Endothelial cell of umbilical vein (primary cell): ENCODE data around the gene ZNF689. TPM values are rescaled to one million over a fixed set of nuclear protein-coding genes. Genes with fewer than 3 reads are reported as not detected.

Source experiments
- BruUV-seq: library from RNA; stranded (reverse); fragments of 400-500 nt; replicated peaks from 2 replicates; lab custom pipeline; 2021; lab: Mats Ljungman, UMichigan
- CTCF ChIA-PET: fragments of 300-600, 350-600 bp; sonication (Branson Sonifier 250); formaldehyde crosslinking; loops from one replicate; lab custom pipeline; 2021; ENCODE audit warnings: antibody characterized with exemption, inconsistent platforms; lab: Charles Lee
- POLR2A ChIA-PET: fragments of 300-600, 350-600 bp; sonication (Branson Sonifier 250); formaldehyde crosslinking; loops from one replicate; lab custom pipeline; 2021; ENCODE audit warnings: antibody characterized with exemption, inconsistent platforms; lab: Charles Lee
- DNase-seq: peaks from one replicate; pipeline ENCODE4 v3.0.0-alpha.2; 2011; ENCODE audit warnings: low read depth, low spot score
- FAIRE-seq: peaks from 2 replicates; lab custom pipeline; 2011; peaks lifted over from hg19 to GRCh38; lab: Jason Lieb, UNC
- H2AFZ ChIP-seq: 2 replicates; pipeline ENCODE4 v1.6.0; 2012; ENCODE audit warnings: low read depth, low read length, control low read depth, inconsistent platforms
- H3K27ac ChIP-seq: 2 replicates; pipeline ENCODE4 v1.5.1; 2011; ENCODE audit warnings: low read depth, mild to moderate bottlenecking, control low read depth, low read length, moderate library complexity; ENCODE audit not compliant: insufficient read depth
- H3K27me3 ChIP-seq, 2 experiments: 2 replicates each; pipeline versions ENCODE4 v1.6.0 to v1.6.1; 2011; ENCODE audit warnings: low read length in 2 of 2, mixed read lengths in 1 of 2; ENCODE audit not compliant: control insufficient read depth in 2 of 2, insufficient read depth in 2 of 2
- H3K36me3 ChIP-seq, 2 experiments: 2 replicates in 1 of 2; 3 replicates in 1 of 2; pipeline ENCODE4 v1.5.1; 2011; ENCODE audit warnings: low read length in 2 of 2, mild to moderate bottlenecking in 1 of 2, moderate library complexity in 1 of 2; ENCODE audit not compliant: control insufficient read depth in 2 of 2, insufficient read depth in 2 of 2; ENCODE audit errors: extremely low read depth in 1 of 2
- H3K4me1 ChIP-seq: 3 replicates; pipeline ENCODE4 v1.5.1; 2011; ENCODE audit warnings: mild to moderate bottlenecking, low read length; ENCODE audit not compliant: control insufficient read depth, insufficient read depth; ENCODE audit errors: extremely low read depth
- H3K4me2 ChIP-seq: 2 replicates; pipeline ENCODE4 v1.6.1; 2011; ENCODE audit warnings: low read length, control low read depth, mixed read lengths; ENCODE audit not compliant: insufficient read depth
- H3K4me3 ChIP-seq, 3 experiments: fragments of 200-600 bp in 1 of 3; sonication (generic), shearing (Covaris generic) in 1 of 3; replicated peaks in 1 of 3; 2 replicates each; pipeline ENCODE4 v1.5.1; 2011 to 2016; ENCODE audit warnings: control low read depth in 3 of 3, low read length in 3 of 3, mild to moderate bottlenecking in 2 of 3, inconsistent platforms in 1 of 3, low read depth in 1 of 3, moderate library complexity in 1 of 3; ENCODE audit not compliant: insufficient read depth in 1 of 3
- H3K79me2 ChIP-seq: 2 replicates; pipeline ENCODE4 v1.6.0; 2012; ENCODE audit warnings: low read length, inconsistent platforms; ENCODE audit not compliant: control insufficient read depth, insufficient read depth
- H3K9ac ChIP-seq: replicated peaks from 2 replicates; pipeline ENCODE3; 2011; ENCODE audit warnings: low read length, control low read depth; ENCODE audit not compliant: insufficient read depth; ENCODE audit errors: extremely low read depth
- H3K9me1 ChIP-seq: replicated peaks from 3 replicates; pipeline ENCODE4 v1.6.0; 2011; ENCODE audit warnings: mild to moderate bottlenecking, low read length; ENCODE audit not compliant: control insufficient read depth, insufficient read depth; ENCODE audit errors: extremely low read depth
- H3K9me3 ChIP-seq: replicated peaks from 2 replicates; pipeline ENCODE4 v1.5.1; 2012; ENCODE audit warnings: low read length, inconsistent platforms; ENCODE audit not compliant: control insufficient read depth, insufficient read depth
- H4K20me1 ChIP-seq: replicated peaks from 2 replicates; pipeline ENCODE3; 2011; ENCODE audit warnings: mild to moderate bottlenecking, low read length; ENCODE audit not compliant: control insufficient read depth, insufficient read depth; ENCODE audit errors: extremely low read depth
- CTCF ChIP-seq, 2 donors: IDR thresholded peaks; 1 replicate in 1 of 2; 2 replicates in 1 of 2; pipeline ENCODE4 v1.5.1; 2011; ENCODE audit warnings: low read length in 2 of 2, mild to moderate bottlenecking in 2 of 2, moderate library complexity in 2 of 2, control low read depth in 1 of 2, inconsistent platforms in 1 of 2, low read depth in 1 of 2; ENCODE audit not compliant: insufficient read depth in 1 of 2; ENCODE audit errors: extremely low read depth in 1 of 2
- EZH2 ChIP-seq: IDR thresholded peaks from 2 replicates; pipeline ENCODE4 v1.6.1; 2012; ENCODE audit warnings: borderline replicate concordance, low read depth, mild to moderate bottlenecking, moderate library complexity, low read length, inconsistent platforms; ENCODE audit not compliant: severe bottlenecking
- JUN ChIP-seq: IDR thresholded peaks from 2 replicates; pipeline ENCODE4 v1.6.1; 2011; ENCODE audit warnings: borderline replicate concordance, low read depth; ENCODE audit not compliant: insufficient read length, insufficient read depth
- MAX ChIP-seq: IDR thresholded peaks from 2 replicates; pipeline ENCODE4 v1.6.1; 2011; ENCODE audit not compliant: insufficient read depth, insufficient read length
- MYC ChIP-seq: IDR thresholded peaks from one replicate; pipeline ENCODE4 v1.6.1; 2011; ENCODE audit warnings: mild to moderate bottlenecking, low read depth, low read length
- POLR2A ChIP-seq: IDR thresholded peaks from 2 replicates; pipeline ENCODE4 v1.6.1; 2012; ENCODE audit warnings: low read depth, mild to moderate bottlenecking, control low read depth, low read length
- POLR2AphosphoS5 ChIP-seq: IDR thresholded peaks from 2 replicates; pipeline ENCODE4 v1.6.1; 2012; ENCODE audit warnings: low read depth, mild to moderate bottlenecking, control low read depth, low read length, moderate library complexity; ENCODE audit not compliant: insufficient read depth
- dilution Hi-C: fragments of 300-500 bp; cut with MboI; formaldehyde crosslinking; loops from one replicate; pipeline ENCODE4 v1.15.0; 2019; ENCODE audit warnings: low sequenced_read_pairs; ENCODE audit not compliant: extremely low pct_ligation_motif_present
- intact Hi-C: fragments of 100-400 bp; cut with micrococcal nuclease; formaldehyde crosslinking; loops from one replicate; pipeline ENCODE4 v1.10.0; 2022
- polyA plus RNA-seq, 4 experiments: library from polyadenylated mRNA; depleted of rRNA in 3 of 4; stranded (reverse) in 3 of 4; unstranded in 1 of 4; fragments of >200 nt; gene quantifications; 2 replicates each; pipeline versions ENCODE4 v1.2.1 to v1.2.3, GENCODE V29; 2011 to 2012; ENCODE audit warnings: missing spikeins in 1 of 4
- total RNA-seq: library from RNA; stranded (reverse); gene quantifications from 2 replicates; pipeline ENCODE4 v1.2.3, GENCODE V29; 2021

ZNF689 gene
- total and polyA plus RNA-seq, 2 donors (not counting 3 experiments of a cell fraction or from before 2014, with no cell fraction given) = 7.5 to 8.4 TPM

- Histone ChIP-seq H4K20me1 (no peaks in the 10 kb centered on the region), H3K27me3 (no peaks in the 10 kb centered on the region), H3K36me3 (peaks cover 5 to 37% of the 10 kb centered on the region in 2 experiments), H3K4me2 (peak overlapping the region; percentile 28), H3K9ac (peak overlapping the region; percentile 0), H3K79me2 (peaks cover 28% of the 10 kb centered on the region), H3K4me1 (peaks cover 21% of the 10 kb centered on the region), H3K4me3 (peak overlapping the region in 2 of 3 experiments; percentile 22 to 27), H2AFZ (peak overlapping the region; percentile 8), H3K27ac (peak overlapping the region; percentile 30), H3K9me1 (no peaks in the 10 kb centered on the region), H3K9me3 (no peaks in the 10 kb centered on the region)
- peak; percentile 74 for TF ChIP-seq POLR2A
- no peak for TF ChIP-seq MYC
- BruUV-seq = no TSS peak
- POLR2A ChIA-PET = no interaction called here
- intact Hi-C loops = loop anchor here (5.0 to 10.0 kb wide), 2 partner anchors 130 to 562 kb away; partner anchors contain the start of genes TBX6, YPEL3 and ZNF768
- no peak for DNase-seq
- CTCF ChIA-PET = no interaction called here
- dilution Hi-C loops = no loop called here
- no peak for FAIRE-seq
These were observed 47.0 kb upstream of the ZNF689 start for GRCh38 chr16:30656974-30657865.

GRCh38 chr16:30656388-30656787 is 46.2 kb upstream of the ZNF689 start:
- Histone ChIP-seq H3K36me3 (peaks cover 5 to 31% of the 10 kb centered on the region in 2 experiments), H3K4me1 (peaks cover 22% of the 10 kb centered on the region), H4K20me1 (no peaks in the 10 kb centered on the region), H3K27ac (no peak overlapping the region), H2AFZ (no peak overlapping the region), H3K9me3 (no peaks in the 10 kb centered on the region), H3K79me2 (peaks cover 25% of the 10 kb centered on the region), H3K9ac (no peak overlapping the region), H3K27me3 (no peaks in the 10 kb centered on the region), H3K9me1 (no peaks in the 10 kb centered on the region), H3K4me2 (no peak overlapping the region), H3K4me3 (no peak overlapping the region)
- FAIRE-seq (no peak), DNase-seq (no peak)
- CTCF ChIA-PET = no interaction called here
- dilution Hi-C loops (no loop called here), intact Hi-C loops (loop anchor here (5.0 to 10.0 kb wide), 2 partner anchors 129 to 562 kb away; partner anchors contain the start of genes TBX6, YPEL3 and ZNF768)
- POLR2A ChIA-PET = no interaction called here
- no TSS peak for BruUV-seq
- no peak for TF ChIP-seq POLR2A
- no peak for TF ChIP-seq JUN
- no peak for TF ChIP-seq EZH2
- TF ChIP-seq POLR2AphosphoS5 = no peak
- no peak for TF ChIP-seq CTCF (IDR thresholded peaks at IDR 0.05; ENCODE audit: extremely low read depth in 1 of 2, insufficient read depth in 1 of 2, low read depth in 1 of 2, low read length in 2 of 2)
- no peak for TF ChIP-seq MAX
